Pons (tissue), 1 donor: ENCODE results near the gene ITGB8.
"Not testable (repeated sequence)": the region's sequence is repeated elsewhere in the genome, so short reads cannot be mapped to it uniquely, and the experiment has no call there.

Source experiments
- DNase-seq: peaks from one replicate; pipeline ENCODE4 v3.0.0-alpha.2; 2016; ENCODE audit warnings: low spot score

Gene ITGB8

GRCh38 chr7:20330239-20330927 lies at the start of gene ITGB8:
Gene ITGB8, plus strand, starts transcription at chr7:20330900. Its CDS starts 907 bp downstream, at chr7:20331807.
- DNase-seq: peak; percentile 92

GRCh38 chr7:20282959-20283358 lies 47.7 kb upstream of the ITGB8 start:
- DNase-seq: no peak

- DNase-seq: no peak
Observed at GRCh38 chr7:20283385-20283784, 47.3 kb upstream of the ITGB8 start.

- DNase-seq: no peak
Observed at GRCh38 chr7:20284003-20284770, 46.5 kb upstream of the ITGB8 start.

- DNase-seq: no peak
Observed at GRCh38 chr7:20284771-20285143, 45.9 kb upstream of the ITGB8 start.

GRCh38 chr7:20287317-20287716 lies 43.4 kb upstream of the ITGB8 start:
- no peak for DNase-seq

- DNase-seq: no peak
Observed at GRCh38 chr7:20288036-20288435, 42.7 kb upstream of the ITGB8 start.

- no peak for DNase-seq
Observed at GRCh38 chr7:20290505-20291111, 40.1 kb upstream of the ITGB8 start.

GRCh38 chr7:20293336-20293735 lies 37.4 kb upstream of the ITGB8 start:
- DNase-seq: no peak

GRCh38 chr7:20296444-20296843 lies 34.3 kb upstream of the ITGB8 start:
- DNase-seq: no peak

GRCh38 chr7:20296901-20297300 lies 33.8 kb upstream of the ITGB8 start:
- DNase-seq: no peak

- DNase-seq: no peak
Observed at GRCh38 chr7:20298486-20298901, 32.2 kb upstream of the ITGB8 start.

GRCh38 chr7:20299145-20299544 lies 31.6 kb upstream of the ITGB8 start:
- DNase-seq: no peak

GRCh38 chr7:20299647-20300312 lies 30.9 kb upstream of the ITGB8 start:
- DNase-seq: no peak

- no peak for DNase-seq
Observed at GRCh38 chr7:20301311-20301939, 29.3 kb upstream of the ITGB8 start.

GRCh38 chr7:20302300-20302699 lies 28.4 kb upstream of the ITGB8 start:
- DNase-seq: not testable (repeated sequence)

GRCh38 chr7:20302891-20303290 lies 27.8 kb upstream of the ITGB8 start:
- DNase-seq: no peak

GRCh38 chr7:20304366-20304765 lies 26.3 kb upstream of the ITGB8 start:
- no peak for DNase-seq

GRCh38 chr7:20305726-20306125 lies 25.0 kb upstream of the ITGB8 start:
- DNase-seq: no peak

GRCh38 chr7:20306180-20306946 lies 24.3 kb upstream of the ITGB8 start:
- no peak for DNase-seq

- DNase-seq: no peak
Observed at GRCh38 chr7:20307119-20307518, 23.6 kb upstream of the ITGB8 start.
